Non-pigmented ciliary epithelial cell (primary cell): ENCODE results near the gene CD7.

Experiments
- DNase-seq: peaks from one replicate; pipeline ENCODE4 v3.0.0-alpha.2; 2010; ENCODE audit warnings: low read depth

The CD7 gene

GRCh38 chr17:82298538-82299421 lies 18.6 kb downstream of the CD7 start:
- no peak for DNase-seq

- DNase-seq: peak; percentile 76
These were observed 19.5 kb downstream of the CD7 start for GRCh38 chr17:82297714-82298537.

DNA sequence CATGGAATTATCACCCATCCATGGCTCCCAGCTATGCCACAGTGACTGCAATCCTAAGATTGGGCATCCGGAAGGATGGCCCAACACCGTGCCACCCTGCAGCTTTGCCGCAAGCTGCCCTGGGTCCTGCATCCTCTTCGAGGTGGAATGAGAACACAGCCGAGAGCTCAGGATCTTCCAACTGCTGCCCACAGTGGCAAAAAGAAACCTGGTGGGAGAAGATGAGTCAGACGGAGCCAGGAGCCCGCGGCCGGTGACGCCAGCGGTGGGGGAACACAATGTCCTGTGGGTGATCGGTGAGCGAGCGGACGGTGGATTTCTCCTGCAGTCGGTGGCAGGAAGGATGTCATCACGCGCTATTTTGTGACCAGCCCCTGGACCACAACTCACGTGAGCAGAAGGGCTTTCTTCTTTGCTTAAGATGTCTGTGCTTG lies 20.1 kb downstream of the CD7 start:
- DNase-seq: peak; percentile 81

DNA sequence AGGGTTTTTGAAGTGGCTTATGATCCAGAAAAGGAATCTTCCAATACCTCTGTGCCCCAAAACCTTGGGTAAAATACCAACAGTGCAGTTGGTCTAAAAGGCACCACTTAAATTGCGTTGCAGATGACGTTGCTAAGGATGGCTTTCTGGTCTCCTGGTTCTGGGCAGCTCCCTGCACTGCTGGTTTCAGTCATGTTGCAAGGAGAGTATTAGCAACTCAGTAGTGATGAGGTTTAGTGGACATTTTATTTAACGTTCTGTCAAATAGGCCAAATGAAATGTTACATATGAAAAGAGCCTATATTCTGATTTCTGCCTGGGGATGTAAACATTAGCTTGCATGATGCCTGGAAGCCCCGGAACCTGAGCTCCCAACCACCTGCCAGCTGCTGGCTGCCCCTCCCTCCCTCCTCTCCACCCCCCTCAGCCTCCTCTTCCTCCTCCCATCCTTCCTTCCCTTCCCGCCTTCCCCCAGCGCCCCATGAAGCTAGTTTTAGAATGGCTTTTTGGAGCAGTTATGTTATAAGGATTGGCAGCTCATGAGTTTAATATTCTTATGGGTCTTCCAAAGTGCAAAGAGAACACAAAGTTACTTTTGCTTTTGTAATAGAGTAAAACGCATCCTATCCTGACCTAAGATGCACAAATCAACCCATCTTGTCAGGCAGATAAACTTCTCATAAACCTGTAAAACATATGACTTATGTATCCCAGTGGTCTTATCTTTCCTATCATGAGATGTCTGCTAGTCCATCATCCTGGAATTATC lies 20.7 kb downstream of the CD7 start:
- DNase-seq: no peak

- no peak for DNase-seq
These were observed 22.0 kb downstream of the CD7 start for GRCh38 chr17:82295472-82295814.

- no peak for DNase-seq
These were observed 23.2 kb downstream of the CD7 start for GRCh38 chr17:82294064-82294773.

DNA sequence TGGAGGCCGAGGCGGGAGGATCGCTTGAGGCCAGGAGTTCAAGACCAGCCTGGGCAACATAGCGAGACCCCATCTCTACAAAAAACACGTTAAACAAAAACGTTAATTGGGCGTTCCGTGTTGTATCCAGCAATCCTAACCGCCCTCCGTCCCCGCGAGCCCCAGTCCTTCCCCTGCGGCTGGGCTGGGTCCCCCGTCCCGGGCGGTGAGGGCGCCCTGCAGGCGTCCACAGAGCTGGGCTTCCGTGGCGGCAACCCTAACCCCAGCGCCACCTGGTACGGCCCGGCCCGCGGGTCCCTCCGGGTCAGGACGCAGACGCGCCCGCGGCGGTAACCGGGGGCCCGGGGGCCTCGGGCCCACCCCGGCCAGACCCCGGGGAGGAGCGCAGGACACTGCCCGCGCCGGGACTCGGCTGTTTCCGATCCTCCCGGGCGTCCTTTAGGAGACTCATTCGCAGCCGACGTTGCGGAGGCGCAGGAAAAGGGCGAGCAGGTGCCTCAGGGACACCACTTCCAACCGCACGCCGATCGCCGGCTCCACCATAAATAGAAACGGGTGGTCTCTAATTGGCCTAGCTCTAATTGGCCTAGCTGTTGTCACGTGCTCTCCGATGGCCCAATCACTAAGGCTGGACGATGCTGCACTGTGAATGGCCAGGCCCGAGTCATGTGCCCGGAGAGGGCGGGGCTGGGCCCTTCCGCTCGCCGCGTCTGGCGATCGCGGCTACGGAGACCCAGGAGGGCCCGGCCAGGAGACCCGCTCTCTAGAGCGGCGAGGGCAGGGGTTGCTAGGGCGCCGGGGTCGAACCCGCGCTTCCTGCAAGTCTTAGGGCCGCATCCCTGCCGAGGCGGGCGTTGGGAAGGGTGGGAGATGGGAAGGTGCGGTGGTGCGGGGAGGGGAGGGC lies 24.9 kb downstream of the CD7 start:
- peak; percentile 92 for DNase-seq

DNA sequence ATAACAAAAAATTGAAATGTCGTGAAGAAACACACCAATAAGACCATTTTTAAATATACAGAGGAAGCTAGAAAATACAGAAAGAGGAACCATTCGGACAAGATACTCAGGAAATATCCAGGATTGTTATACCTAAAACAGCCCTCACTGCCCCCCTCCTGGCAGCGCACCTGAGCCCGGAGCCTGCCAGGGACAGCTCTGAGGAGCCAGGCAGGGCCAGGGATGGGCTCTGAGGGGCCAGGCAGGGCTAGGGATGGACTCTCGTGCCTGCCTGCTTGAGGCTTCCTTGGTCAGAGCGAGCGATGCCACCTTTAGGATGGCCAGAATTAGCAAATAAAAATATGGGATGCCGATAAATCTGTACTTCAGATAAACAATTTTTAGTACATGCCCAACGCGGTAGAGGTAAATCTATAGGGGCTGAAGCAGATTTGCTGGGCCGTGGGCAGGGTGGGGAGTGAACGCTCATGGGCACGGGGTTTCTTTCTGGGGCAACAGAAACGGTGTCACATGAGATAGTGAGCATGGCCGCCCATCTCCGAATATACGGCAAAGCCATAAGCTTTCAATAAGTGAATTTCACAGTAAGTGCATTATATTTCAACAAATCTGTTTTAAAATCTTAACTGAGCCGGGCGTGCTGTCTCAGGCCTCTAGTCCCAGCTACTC lies 25.7 kb downstream of the CD7 start:
- DNase-seq: no peak

GRCh38 chr17:82287868-82288801 lies 29.3 kb downstream of the CD7 start:
- DNase-seq: no peak

GRCh38 chr17:82287013-82287867 lies 30.2 kb downstream of the CD7 start:
- no peak for DNase-seq

- DNase-seq: no peak
These were observed 32.3 kb downstream of the CD7 start for GRCh38 chr17:82285141-82285540.

- peak; percentile 41 for DNase-seq
These were observed 34.1 kb downstream of the CD7 start for GRCh38 chr17:82283208-82283749.

- no peak for DNase-seq
These were observed 34.9 kb downstream of the CD7 start for GRCh38 chr17:82282239-82283207.

GRCh38 chr17:82281502-82282238 lies 35.7 kb downstream of the CD7 start:
- no peak for DNase-seq

GRCh38 chr17:82281076-82281475 lies 36.3 kb downstream of the CD7 start:
- no peak for DNase-seq

DNA sequence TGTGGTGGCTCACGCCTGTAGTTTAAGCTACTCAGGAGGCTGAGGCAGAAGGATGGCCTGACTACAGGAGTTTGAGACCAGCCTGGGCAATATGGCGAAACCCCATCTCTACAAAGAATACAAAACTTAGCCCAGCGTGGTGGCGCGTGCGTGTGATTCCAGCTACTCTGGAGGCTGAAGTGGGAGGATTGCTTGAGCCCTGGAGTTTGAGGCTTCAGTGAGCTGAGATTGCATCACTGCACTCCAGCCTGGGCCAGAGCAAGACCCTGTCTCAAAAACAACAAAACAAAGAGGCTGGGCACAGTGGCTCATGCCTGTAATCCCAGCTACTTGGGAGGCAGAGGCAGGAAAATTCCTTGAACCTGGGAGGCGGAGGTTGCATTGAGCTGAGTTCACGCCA lies 36.9 kb downstream of the CD7 start:
- no peak for DNase-seq
